ENCODE measurements around the gene TBCK.

Gene TBCK

GRCh38 chr4:106314960-106315359 is 1.0 kb downstream of the TBCK start:
- Histone ChIP-seq H3K4me1 (peaks cover 23% of the 10 kb centered on the region), H3K27me3 (ENCODE audit: low read depth) (no peaks in the 10 kb centered on the region), H3K9me3 (no peaks in the 10 kb centered on the region), H3K36me3 (replicated peaks) (no peaks in the 10 kb centered on the region), H3K4me3 (peak overlapping the region; percentile 75)
- DNase-seq (ENCODE audit: low spot score in 2 of 2): no peak
- in situ Hi-C loops (cut with MboI; ENCODE audit: low sequenced_read_pairs): no loop called here

DNA sequence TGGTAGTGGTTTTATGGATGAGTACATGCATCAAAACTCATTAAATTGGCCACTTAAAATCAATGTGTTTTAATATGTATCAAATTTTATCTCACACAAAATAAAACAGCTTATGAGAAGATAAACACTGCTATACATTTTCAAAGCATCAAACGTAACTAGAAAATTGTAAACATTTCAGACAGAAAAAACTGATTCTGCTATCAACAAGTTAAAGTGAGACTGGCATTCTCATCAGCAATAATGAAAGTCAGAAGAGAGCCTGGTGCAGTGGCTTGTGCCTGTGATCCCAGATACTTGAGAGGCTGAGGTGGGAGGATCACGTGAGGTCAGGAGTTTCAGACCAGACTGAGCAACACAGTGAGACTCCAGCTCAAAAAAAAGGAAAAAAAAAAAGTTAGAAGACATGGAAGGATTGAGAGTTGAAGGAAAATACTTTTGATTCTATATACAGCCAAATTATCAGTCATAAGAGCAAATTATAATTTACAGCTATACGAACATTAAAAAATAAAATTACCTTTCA is 2.9 kb downstream of the TBCK start:
- no peaks in the 10 kb centered on the region for H3K36me3 ChIP-seq (replicated peaks)
- DNase-seq (ENCODE audit: low spot score in 2 of 2): no peak
- no peaks in the 10 kb centered on the region for H3K9me3 ChIP-seq
- in situ Hi-C loops (cut with MboI; ENCODE audit: low sequenced_read_pairs): no loop called here
- no peak overlapping the region for H3K4me3 ChIP-seq
- peaks cover 12% of the 10 kb centered on the region for H3K4me1 ChIP-seq
- no peaks in the 10 kb centered on the region for H3K27me3 ChIP-seq (ENCODE audit: low read depth)

GRCh38 chr4:106312377-106312776 is 3.6 kb downstream of the TBCK start:
- Histone ChIP-seq H3K9me3 (no peaks in the 10 kb centered on the region), H3K4me1 (peaks cover 5% of the 10 kb centered on the region), H3K4me3 (no peak overlapping the region), H3K27me3 (ENCODE audit: low read depth) (no peaks in the 10 kb centered on the region), H3K36me3 (replicated peaks) (no peaks in the 10 kb centered on the region)
- in situ Hi-C loops (cut with MboI; ENCODE audit: low sequenced_read_pairs): no loop called here
- DNase-seq (ENCODE audit: low spot score in 2 of 2): no peak

GRCh38 chr4:106306561-106306960 is 9.4 kb downstream of the TBCK start:
- Histone ChIP-seq H3K4me3 (no peak overlapping the region), H3K4me1 (peaks cover 45% of the 10 kb centered on the region), H3K36me3 (replicated peaks) (no peaks in the 10 kb centered on the region), H3K9me3 (no peaks in the 10 kb centered on the region), H3K27me3 (ENCODE audit: low read depth) (no peaks in the 10 kb centered on the region)
- in situ Hi-C loops (cut with MboI; ENCODE audit: low sequenced_read_pairs): no loop called here
- DNase-seq (ENCODE audit: low spot score in 2 of 2): no peak

- Histone ChIP-seq H3K27me3 (ENCODE audit: low read depth) (no peaks in the 10 kb centered on the region), H3K4me1 (peaks cover 50% of the 10 kb centered on the region), H3K4me3 (no peak overlapping the region), H3K9me3 (no peaks in the 10 kb centered on the region), H3K36me3 (replicated peaks) (no peaks in the 10 kb centered on the region)
- in situ Hi-C loops (cut with MboI; ENCODE audit: low sequenced_read_pairs): no loop called here
- DNase-seq (ENCODE audit: low spot score in 2 of 2): peak; percentile 46 to 83
Measured at GRCh38 chr4:106305435-106306055, 10.5 kb downstream of the TBCK start.

- DNase-seq (ENCODE audit: low spot score in 2 of 2): peak in 1 of 2 experiments; percentile 93
- in situ Hi-C loops (cut with MboI; ENCODE audit: low sequenced_read_pairs): no loop called here
- no peaks in the 10 kb centered on the region for H3K36me3 ChIP-seq (replicated peaks)
- peaks cover 50% of the 10 kb centered on the region for H3K4me1 ChIP-seq
- no peak overlapping the region for H3K4me3 ChIP-seq
- H3K9me3 ChIP-seq: no peaks in the 10 kb centered on the region
- H3K27me3 ChIP-seq (ENCODE audit: low read depth): no peaks in the 10 kb centered on the region
Measured at GRCh38 chr4:106304632-106305031, 11.4 kb downstream of the TBCK start.

- in situ Hi-C loops (cut with MboI; ENCODE audit: low sequenced_read_pairs): no loop called here
- H3K4me1 ChIP-seq: peaks cover 50% of the 10 kb centered on the region
- DNase-seq (ENCODE audit: low spot score in 2 of 2): peak; percentile 50 to 62
Measured at GRCh38 chr4:106303548-106304281, 12.3 kb downstream of the TBCK start.

DNA sequence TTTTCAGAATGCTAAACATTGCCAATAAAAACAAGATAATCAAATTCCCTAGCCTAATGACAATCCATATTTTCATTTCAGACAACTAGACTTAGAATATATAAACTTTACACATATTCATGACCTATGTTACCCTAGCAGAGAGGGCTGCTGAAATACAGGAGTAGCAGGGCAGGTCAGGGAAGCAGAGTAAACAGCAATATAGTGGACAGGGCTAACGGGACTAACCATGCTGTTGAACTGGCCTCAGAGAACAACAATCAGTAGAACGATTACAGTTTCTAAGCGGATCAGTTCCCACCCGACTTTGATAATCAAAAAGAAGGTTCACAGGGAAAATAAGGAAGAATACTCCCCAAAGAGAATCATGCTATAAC is 14.0 kb downstream of the TBCK start:
- no peaks in the 10 kb centered on the region for H3K9me3 ChIP-seq
- no peak overlapping the region for H3K4me3 ChIP-seq
- peaks cover 54% of the 10 kb centered on the region for H3K4me1 ChIP-seq
- H3K27me3 ChIP-seq (ENCODE audit: low read depth): no peaks in the 10 kb centered on the region
- in situ Hi-C loops (cut with MboI; ENCODE audit: low sequenced_read_pairs): no loop called here
- no peak for DNase-seq (ENCODE audit: low spot score in 2 of 2)
- no peaks in the 10 kb centered on the region for H3K36me3 ChIP-seq (replicated peaks)

More at GRCh38 chr4:106303548-106304281, 12.3 kb downstream of the TBCK start:
- H3K27me3 ChIP-seq (ENCODE audit: low read depth): no peaks in the 10 kb centered on the region
- no peaks in the 10 kb centered on the region for H3K36me3 ChIP-seq (replicated peaks)
- H3K4me3 ChIP-seq: no peak overlapping the region
- no peaks in the 10 kb centered on the region for H3K9me3 ChIP-seq

DNA sequence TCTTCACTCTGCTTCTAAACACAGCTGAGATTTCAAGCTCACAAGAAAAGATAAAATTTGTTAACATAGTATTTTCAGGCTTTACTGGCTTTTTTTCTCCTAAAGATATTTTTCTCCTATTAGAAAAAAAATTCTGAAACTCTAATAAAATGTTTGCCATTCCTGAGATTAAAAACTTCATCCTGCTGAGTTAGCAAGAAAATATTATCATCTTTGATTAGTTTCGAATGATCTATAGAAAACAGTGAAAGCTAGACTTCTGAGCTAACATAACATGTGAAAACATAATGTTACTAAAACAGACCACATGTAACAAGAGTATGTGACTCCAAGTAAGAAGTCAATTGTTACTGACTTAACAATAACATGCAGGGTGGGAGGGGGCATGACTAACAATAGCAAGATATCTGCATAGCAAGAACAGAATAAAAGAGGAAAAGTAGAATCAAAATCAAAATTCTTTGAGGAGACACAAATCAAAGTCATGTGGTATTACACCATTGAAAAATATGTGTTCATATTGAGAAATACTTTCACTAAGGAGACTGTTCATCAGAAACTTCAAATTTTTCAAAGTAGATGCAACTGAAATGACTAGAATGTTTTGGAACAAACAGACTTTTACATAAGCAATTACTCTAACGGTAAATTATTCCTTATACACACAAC is 14.5 kb downstream of the TBCK start:
- H3K27me3 ChIP-seq (ENCODE audit: low read depth): no peaks in the 10 kb centered on the region
- no peaks in the 10 kb centered on the region for H3K9me3 ChIP-seq
- no peaks in the 10 kb centered on the region for H3K36me3 ChIP-seq (replicated peaks)
- in situ Hi-C loops (cut with MboI; ENCODE audit: low sequenced_read_pairs): no loop called here
- peaks cover 59% of the 10 kb centered on the region for H3K4me1 ChIP-seq
- DNase-seq (ENCODE audit: low spot score in 2 of 2): peak; percentile 34 to 38
- H3K4me3 ChIP-seq: no peak overlapping the region

DNA sequence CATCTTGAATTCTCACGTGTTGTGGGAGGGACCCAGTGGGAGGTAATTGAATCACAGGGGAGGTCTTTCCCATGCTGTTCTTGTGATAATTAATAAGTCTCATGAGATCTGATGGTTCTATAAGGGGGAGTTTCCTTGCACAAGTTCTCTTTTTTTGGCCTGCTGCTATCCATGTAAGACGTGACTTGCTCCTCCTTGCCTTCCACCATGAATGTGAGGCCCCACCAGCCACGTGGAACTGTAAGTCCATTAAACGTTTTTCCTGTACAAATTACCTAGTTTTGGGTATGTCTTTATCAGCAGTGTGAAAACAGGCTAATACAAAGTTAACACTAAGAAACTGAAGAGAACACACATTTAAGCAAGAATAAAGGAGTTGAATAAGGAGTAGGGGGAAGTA is 16.0 kb downstream of the TBCK start:
- H3K36me3 ChIP-seq (replicated peaks): no peaks in the 10 kb centered on the region
- H3K4me1 ChIP-seq: peaks cover 50% of the 10 kb centered on the region
- in situ Hi-C loops (cut with MboI; ENCODE audit: low sequenced_read_pairs): no loop called here
- H3K27me3 ChIP-seq (ENCODE audit: low read depth): no peaks in the 10 kb centered on the region
- no peak for DNase-seq (ENCODE audit: low spot score in 2 of 2)
- no peaks in the 10 kb centered on the region for H3K9me3 ChIP-seq
- H3K4me3 ChIP-seq: no peak overlapping the region

- H3K4me3 ChIP-seq: no peak overlapping the region
- H3K27me3 ChIP-seq (ENCODE audit: low read depth): no peaks in the 10 kb centered on the region
- in situ Hi-C loops (cut with MboI; ENCODE audit: low sequenced_read_pairs): no loop called here
- H3K9me3 ChIP-seq: no peaks in the 10 kb centered on the region
- no peak for DNase-seq (ENCODE audit: low spot score in 2 of 2)
- H3K36me3 ChIP-seq (replicated peaks): peaks cover 4% of the 10 kb centered on the region
- peaks cover 27% of the 10 kb centered on the region for H3K4me1 ChIP-seq
Measured at GRCh38 chr4:106297245-106298035, 18.6 kb downstream of the TBCK start.

- no peak overlapping the region for H3K4me3 ChIP-seq
- H3K27me3 ChIP-seq (ENCODE audit: low read depth): no peaks in the 10 kb centered on the region
- DNase-seq (ENCODE audit: low spot score in 2 of 2): no peak
- H3K9me3 ChIP-seq: no peaks in the 10 kb centered on the region
- peaks cover 21% of the 10 kb centered on the region for H3K4me1 ChIP-seq
- H3K36me3 ChIP-seq (replicated peaks): peaks cover 4% of the 10 kb centered on the region
- in situ Hi-C loops (cut with MboI; ENCODE audit: low sequenced_read_pairs): no loop called here
Measured at GRCh38 chr4:106294062-106294461, 21.9 kb downstream of the TBCK start.

DNA sequence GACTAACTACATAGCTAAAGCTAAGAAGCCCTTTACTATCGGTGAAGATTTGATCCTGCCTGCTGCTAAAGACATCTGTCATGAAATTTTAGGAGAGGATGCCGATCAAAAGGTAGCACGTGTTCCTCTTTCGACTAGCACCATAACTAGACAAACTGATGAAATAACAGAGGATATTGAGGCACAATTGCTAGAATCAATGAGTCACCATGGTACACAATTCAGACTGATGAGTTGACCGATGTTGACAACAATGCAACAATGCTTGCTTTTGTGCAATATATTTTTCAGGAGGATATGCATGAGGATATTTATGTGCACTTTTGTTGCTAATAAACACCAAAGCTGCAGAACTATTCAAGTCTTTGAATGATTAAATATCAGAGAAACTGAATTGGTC is 24.3 kb downstream of the TBCK start:
- peaks cover 22% of the 10 kb centered on the region for H3K4me1 ChIP-seq
- H3K9me3 ChIP-seq: no peaks in the 10 kb centered on the region
- H3K4me3 ChIP-seq: no peak overlapping the region
- H3K36me3 ChIP-seq (replicated peaks): peaks cover 4% of the 10 kb centered on the region
- no peak for DNase-seq (ENCODE audit: low spot score in 2 of 2)
- in situ Hi-C loops (cut with MboI; ENCODE audit: low sequenced_read_pairs): no loop called here
- H3K27me3 ChIP-seq (ENCODE audit: low read depth): no peaks in the 10 kb centered on the region

All from HAP-1 (cell line).